ENCODE results near the gene ARHGEF28. TPM values are rescaled to one million over a fixed set of nuclear protein-coding genes. Genes with fewer than 3 reads are reported as not detected.

Gene ARHGEF28
- total and polyA plus RNA-seq, 2 of the 13 experiments (the other 11 are each of a cell fraction or from before 2014, with no cell fraction given), result 17.4 to 34.1 TPM

GRCh38 chr5:73663161-73663859 lies 37.3 kb downstream of the ARHGEF28 start (continued):
- TF ChIP-seq FOXP4 (CRISPR knock-in tag; IDR thresholded peaks at IDR 0.05), result peak; percentile 81
- TF ChIP-seq ZNF326 (CRISPR knock-in tag; IDR thresholded peaks at IDR 0.05; ENCODE audit: borderline replicate concordance), result no peak
- peak; percentile 62; the same call in 1 of the 2 replicates for TF ChIP-seq RARA (CRISPR knock-in tag; IDR thresholded peaks at IDR 0.05)
- TF ChIP-seq FOXA1 (IDR thresholded peaks at IDR 0.05), result no peak
- peak; percentile 37; the same call in 1 of the 2 replicates for TF ChIP-seq FOXA1 (CRISPR knock-in tag; IDR thresholded peaks at IDR 0.05)
- TF ChIP-seq CEBPG (CRISPR knock-in tag; IDR thresholded peaks at IDR 0.05), result peak; percentile 8; the same call in 1 of the 2 replicates
- peak; percentile 29; the same call in 1 of the 2 replicates for TF ChIP-seq BCL6 (CRISPR knock-in tag; IDR thresholded peaks at IDR 0.05)
- TF ChIP-seq AHDC1 (CRISPR knock-in tag; IDR thresholded peaks at IDR 0.05; ENCODE audit: borderline replicate concordance), result peak; percentile 64; the same call in 1 of the 2 replicates
- TF ChIP-seq MED1 (CRISPR knock-in tag; IDR thresholded peaks at IDR 0.05), result 0 out of 2 replicates have a peak, but pooled peaks have one; percentile 13
- TF ChIP-seq SOX13 (IDR thresholded peaks at IDR 0.05), result no peak
- TF ChIP-seq SOX13 (CRISPR knock-in tag; conservative IDR thresholded peaks at IDR 0.05 in 1 of 2, IDR thresholded peaks at IDR 0.05 in 1 of 2), result peak in 1 of 2 experiments; percentile 79; a peak in 2 of 4 replicates
- TF ChIP-seq CSRNP2 (CRISPR knock-in tag; conservative IDR thresholded peaks at IDR 0.05; ENCODE audit: low read depth), result no peak
- TF ChIP-seq FOXJ3 (CRISPR knock-in tag; IDR thresholded peaks at IDR 0.05; ENCODE audit: borderline replicate concordance), result peak; percentile 60; the same call in 1 of the 2 replicates
- no peak; the same call in 1 of the 2 replicates for TF ChIP-seq CCDC6 (CRISPR knock-in tag; IDR thresholded peaks at IDR 0.05)
- peak; percentile 45 for TF ChIP-seq HNF4A (CRISPR knock-in tag; IDR thresholded peaks at IDR 0.05)
- TF ChIP-seq MBD4 (IDR thresholded peaks at IDR 0.05; ENCODE audit: borderline replicate concordance, low read length), result 0 out of 2 replicates have a peak, but pooled peaks have one; percentile 51
- no peak for TF ChIP-seq PREB (CRISPR knock-in tag; IDR thresholded peaks at IDR 0.05)
- no peak for TF ChIP-seq FOXM1 (CRISPR knock-in tag; IDR thresholded peaks at IDR 0.05)
